ENCODE measurements around the gene ATCAY.

GRCh38 chr19:3857449-3858003 lies 23.0 kb upstream of the ATCAY start:
- TF ChIP-seq CTCF (conservative IDR thresholded peaks at IDR 0.05; ENCODE audit: low read depth, low read length), result no peak
- no peak for TF ChIP-seq SMC3 (IDR thresholded peaks at IDR 0.05; ENCODE audit: low read depth, low read length)
- no peak for TF ChIP-seq USF2 (IDR thresholded peaks at IDR 0.05; ENCODE audit: low read depth, low read length)
- TF ChIP-seq POLR2A (IDR thresholded peaks at IDR 0.05; ENCODE audit: low read depth, low read length), result no peak
- TF ChIP-seq RFX5 (IDR thresholded peaks at IDR 0.05; ENCODE audit: low read depth, low read length), result peak; percentile 75
- no peak for TF ChIP-seq CEBPB (IDR thresholded peaks at IDR 0.05; ENCODE audit: low read depth, low read length)
- TF ChIP-seq RAD21 (IDR thresholded peaks at IDR 0.05; ENCODE audit: low read length), result no peak
- no peak for TF ChIP-seq MAFK (IDR thresholded peaks at IDR 0.05; ENCODE audit: low read depth, low read length)
- no peak for TF ChIP-seq MXI1 (IDR thresholded peaks at IDR 0.05; ENCODE audit: borderline replicate concordance, low read depth, low read length)
- no peak for TF ChIP-seq MAZ (IDR thresholded peaks at IDR 0.05; ENCODE audit: borderline replicate concordance, low read depth, low read length)
- no peak for TF ChIP-seq NFE2L2 (IDR thresholded peaks at IDR 0.05; ENCODE audit: low read depth, low read length)
- TF ChIP-seq ELK1 (IDR thresholded peaks at IDR 0.05; ENCODE audit: borderline replicate concordance, low read depth, low read length), result no peak
- no peak for TF ChIP-seq BHLHE40 (IDR thresholded peaks at IDR 0.05; ENCODE audit: low read depth, low read length)
- TF ChIP-seq RCOR1 (IDR thresholded peaks at IDR 0.05; ENCODE audit: insufficient replicate concordance, low read length), result no peak
